GM23338 (cell line): ENCODE measurements around the gene MAPRE3. TPM values are rescaled to one million over a fixed set of nuclear protein-coding genes. Genes with fewer than 3 reads are reported as not detected.

Source experiments
- ATAC-seq: fragments of 200-7000 bp; cut with Tn5 transposase; 3 replicates; pipeline ENCODE4 v1.9.1; 2020
- DNase-seq: peaks from one replicate; pipeline ENCODE4 v3.0.0-alpha.2; 2015; ENCODE audit warnings: low spot score
- H2AFZ ChIP-seq: fragments of 200-600 bp; sonication (generic); 2 replicates; pipeline ENCODE4 v1.8.0; 2016; ENCODE audit warnings: antibody characterized with exemption, mild to moderate bottlenecking, moderate library complexity
- H3F3A ChIP-seq: fragments of 200-600 bp; sonication (generic); replicated peaks from 2 replicates; pipeline ENCODE4 v1.8.0; 2017; ENCODE audit warnings: antibody characterized with exemption, mixed run types, low read depth
- H3K27ac ChIP-seq: fragments of 200-600 bp; sonication (generic); 2 replicates; pipeline ENCODE4 v1.6.1; 2016; ENCODE audit warnings: low read depth
- H3K27me3 ChIP-seq: fragments of 200-600 bp; sonication (generic); 2 replicates; pipeline ENCODE4 v1.8.0; 2016; ENCODE audit warnings: mild to moderate bottlenecking, mixed run types, moderate library complexity; ENCODE audit not compliant: insufficient read depth
- H3K36me3 ChIP-seq: fragments of 200-600 bp; sonication (generic); 2 replicates; pipeline ENCODE4 v1.8.0; 2016; ENCODE audit warnings: mild to moderate bottlenecking; ENCODE audit not compliant: insufficient read depth
- H3K4me1 ChIP-seq: fragments of 200-600 bp; sonication (generic); 2 replicates; pipeline ENCODE4 v1.8.0; 2016; ENCODE audit warnings: mild to moderate bottlenecking, moderate library complexity; ENCODE audit not compliant: insufficient read depth
- H3K4me2 ChIP-seq: fragments of 200-600 bp; sonication (generic); 2 replicates; pipeline ENCODE4 v1.7.1; 2017; ENCODE audit warnings: mixed run types
- H3K4me3 ChIP-seq: fragments of 200-600 bp; sonication (generic); 2 replicates; pipeline ENCODE4 v1.6.1; 2016; ENCODE audit warnings: mixed run types
- H3K79me2 ChIP-seq: fragments of 200-600 bp; sonication (generic); replicated peaks from 2 replicates; pipeline ENCODE4 v1.8.0; 2017; ENCODE audit warnings: mild to moderate bottlenecking; ENCODE audit not compliant: insufficient read depth
- H3K9me2 ChIP-seq: fragments of 200-600 bp; sonication (generic); 2 replicates; pipeline ENCODE4 v1.8.0; 2017; ENCODE audit not compliant: insufficient read depth
- H4K20me1 ChIP-seq: fragments of 200-600 bp; sonication (generic); replicated peaks from 2 replicates; pipeline ENCODE4 v1.8.0; 2017; ENCODE audit warnings: mild to moderate bottlenecking; ENCODE audit not compliant: insufficient read depth
- H3K27ac Mint-ChIP-seq: 2 replicates; pipeline ENCODE4 v1.8.0; 2020; ENCODE audit warnings: inconsistent platforms, mild to moderate bottlenecking, moderate library complexity, mixed read lengths
- H3K27me3 Mint-ChIP-seq: 3 replicates; pipeline ENCODE4 v1.8.0; 2022; ENCODE audit warnings: low read depth, mild to moderate bottlenecking, moderate library complexity, mixed read lengths, inconsistent platforms; ENCODE audit not compliant: insufficient read depth, poor library complexity
- H3K36me3 Mint-ChIP-seq: 3 replicates; pipeline ENCODE4 v1.8.0; 2021; ENCODE audit warnings: low read depth, mild to moderate bottlenecking, inconsistent platforms, moderate library complexity, mixed read lengths
- H3K4me1 Mint-ChIP-seq: 3 replicates; pipeline ENCODE4 v1.8.0; 2020; ENCODE audit warnings: mild to moderate bottlenecking, inconsistent platforms, mixed read lengths
- H3K4me3 Mint-ChIP-seq: 3 replicates; pipeline ENCODE4 v1.8.0; 2021; ENCODE audit warnings: moderate library complexity, mild to moderate bottlenecking, inconsistent platforms, mixed read lengths
- H3K9me3 Mint-ChIP-seq: 3 replicates; pipeline ENCODE4 v1.8.0; 2020; ENCODE audit warnings: moderate library complexity, mild to moderate bottlenecking, inconsistent platforms, mixed read lengths
- CREB1 ChIP-seq: fragments of 250-450 bp; sonication (Bioruptor Pico); IDR thresholded peaks from 2 replicates; pipeline ENCODE4 v1.5.0; 2020; ENCODE audit warnings: low read depth, mild to moderate bottlenecking, moderate library complexity
- CTCF ChIP-seq, 2 experiments: fragments of 200-600 bp in 1 of 2; sonication (generic) in 1 of 2; conservative IDR thresholded peaks; 2 replicates each; pipeline versions ENCODE4 v1.5.1 to v1.6.1; 2016 to 2017; ENCODE audit warnings: antibody characterized with exemption in 2 of 2, low read depth in 2 of 2, mild to moderate bottlenecking in 2 of 2, moderate library complexity in 1 of 2
- ETS1 ChIP-seq: IDR thresholded peaks from 2 replicates; pipeline ENCODE4 v1.6.1; 2016; ENCODE audit warnings: antibody characterized with exemption
- EZH2 ChIP-seq: fragments of 200-600 bp; sonication (generic); IDR thresholded peaks from one replicate; pipeline ENCODE4 v1.8.0; 2017; ENCODE audit warnings: antibody characterized with exemption, mild to moderate bottlenecking, low read depth; ENCODE audit not compliant: unreplicated experiment
- EZH2phosphoT487 ChIP-seq: fragments of 200-600 bp; sonication (generic); IDR thresholded peaks from one replicate; pipeline ENCODE4 v1.8.1; 2018; ENCODE audit warnings: antibody characterized with exemption; ENCODE audit not compliant: unreplicated experiment
- JUNB ChIP-seq: IDR thresholded peaks from one replicate; pipeline ENCODE4 v1.6.1; 2016; ENCODE audit warnings: antibody characterized with exemption; ENCODE audit not compliant: unreplicated experiment
- NANOG ChIP-seq: IDR thresholded peaks from 2 replicates; pipeline ENCODE4 v1.6.1; 2016; ENCODE audit warnings: antibody characterized with exemption, borderline replicate concordance
- POLR2AphosphoS5 ChIP-seq: IDR thresholded peaks from 2 replicates; pipeline ENCODE4 v1.6.1; 2016; ENCODE audit warnings: antibody characterized with exemption, low read depth
- REST ChIP-seq: IDR thresholded peaks from one replicate; pipeline ENCODE4 v1.6.1; 2018; ENCODE audit warnings: antibody characterized with exemption; ENCODE audit not compliant: unreplicated experiment
- STAT1 ChIP-seq: IDR thresholded peaks from one replicate; pipeline ENCODE4 v1.6.1; 2016; ENCODE audit warnings: antibody characterized with exemption; ENCODE audit not compliant: unreplicated experiment
- ZNF114 ChIP-seq: fragments of 250-450 bp; sonication (Bioruptor Pico); IDR thresholded peaks from 2 replicates; pipeline ENCODE4 v1.5.0; 2020; ENCODE audit warnings: mild to moderate bottlenecking, moderate library complexity
- ZNF331 ChIP-seq: fragments of 250-450 bp; sonication (Bioruptor Pico); IDR thresholded peaks from 2 replicates; pipeline ENCODE4 v1.5.0; 2020; ENCODE audit warnings: low read depth, mild to moderate bottlenecking, moderate library complexity
- polyA plus RNA-seq: library from polyadenylated mRNA; unstranded; fragments of >200 nt; fragmentation: Nextera tagmentation; extraction: Ambion mirVana; gene quantifications from 2 replicates; pipeline ENCODE4 v1.2.1, GENCODE V29; 2016
- total RNA-seq: library from RNA; depleted of rRNA; stranded (reverse); fragments of >200 nt; shearing (Covaris generic); gene quantifications from 2 replicates; pipeline ENCODE4 v1.2.3, GENCODE V29; 2014
- TF ChIP-seq, protein P1 (sequence below): fragments of 250-450 bp; sonication (Bioruptor Pico); IDR thresholded peaks from 2 replicates; pipeline ENCODE4 v1.5.0; 2020; ENCODE audit warnings: mild to moderate bottlenecking, moderate library complexity

The MAPRE3 gene
- total and polyA plus RNA-seq, 2 experiments from 2014 or later: 3.3 to 4.5 TPM

DNA sequence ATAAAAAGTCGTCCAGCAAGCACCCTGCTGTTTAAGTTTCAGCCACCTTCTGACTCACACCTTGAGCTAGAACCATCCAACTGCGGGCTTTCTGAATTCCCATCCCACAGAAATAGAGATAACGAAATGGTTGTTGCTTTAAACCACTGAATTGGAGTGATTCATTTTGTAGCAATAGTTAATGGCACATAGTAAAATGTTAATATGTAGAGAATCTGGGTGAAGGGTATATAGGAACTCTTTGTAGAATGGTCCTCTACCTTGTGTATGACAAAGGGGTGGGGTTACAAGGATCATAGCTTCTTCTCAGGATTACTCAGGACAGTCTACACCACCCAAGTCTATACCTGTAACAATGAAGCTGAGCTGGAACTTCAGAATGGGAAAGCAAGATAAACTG is 2.4 kb upstream of the MAPRE3 start:
- no peak overlapping the region for H2AFZ ChIP-seq
- H3K4me3 ChIP-seq: no peak overlapping the region
- H3K9me2 ChIP-seq: no peaks in the 10 kb centered on the region
- no peaks in the 10 kb centered on the region; the same call in 2 of the 3 replicates for H3K36me3 Mint-ChIP-seq
- H3K27me3 Mint-ChIP-seq: peaks cover 10% of the 10 kb centered on the region
- no peak overlapping the region for H3K4me3 Mint-ChIP-seq
- peaks cover 29% of the 10 kb centered on the region for H3K27me3 ChIP-seq
- DNase-seq (no peak), ATAC-seq (no peak)
- peaks cover 3% of the 10 kb centered on the region; the same call in 1 of the 2 replicates for H3K4me1 ChIP-seq
- no peak overlapping the region for H3K27ac Mint-ChIP-seq
- H3K36me3 ChIP-seq: no peaks in the 10 kb centered on the region
- H3K4me1 Mint-ChIP-seq: peaks cover 19% of the 10 kb centered on the region
- no peaks in the 10 kb centered on the region; the same call in 2 of the 3 replicates for H3K9me3 Mint-ChIP-seq
- no peaks in the 10 kb centered on the region for H3K79me2 ChIP-seq
- no peak overlapping the region for H3K4me2 ChIP-seq
- 0 out of 2 replicates have a peak, but pooled peaks cover 10% of the 10 kb centered on the region for H3F3A ChIP-seq
- H3K27ac ChIP-seq: no peak overlapping the region
- H4K20me1 ChIP-seq: no peaks in the 10 kb centered on the region
- no peak for TF ChIP-seq NANOG
- TF ChIP-seq ZNF114 (CRISPR knock-in tag): no peak
- no peak for TF ChIP-seq EZH2phosphoT487
- TF ChIP-seq JUNB: no peak
- no peak for TF ChIP-seq CTCF (conservative IDR thresholded peaks at IDR 0.05; ENCODE audit: low read depth in 2 of 2)
- TF ChIP-seq, protein P1, sequence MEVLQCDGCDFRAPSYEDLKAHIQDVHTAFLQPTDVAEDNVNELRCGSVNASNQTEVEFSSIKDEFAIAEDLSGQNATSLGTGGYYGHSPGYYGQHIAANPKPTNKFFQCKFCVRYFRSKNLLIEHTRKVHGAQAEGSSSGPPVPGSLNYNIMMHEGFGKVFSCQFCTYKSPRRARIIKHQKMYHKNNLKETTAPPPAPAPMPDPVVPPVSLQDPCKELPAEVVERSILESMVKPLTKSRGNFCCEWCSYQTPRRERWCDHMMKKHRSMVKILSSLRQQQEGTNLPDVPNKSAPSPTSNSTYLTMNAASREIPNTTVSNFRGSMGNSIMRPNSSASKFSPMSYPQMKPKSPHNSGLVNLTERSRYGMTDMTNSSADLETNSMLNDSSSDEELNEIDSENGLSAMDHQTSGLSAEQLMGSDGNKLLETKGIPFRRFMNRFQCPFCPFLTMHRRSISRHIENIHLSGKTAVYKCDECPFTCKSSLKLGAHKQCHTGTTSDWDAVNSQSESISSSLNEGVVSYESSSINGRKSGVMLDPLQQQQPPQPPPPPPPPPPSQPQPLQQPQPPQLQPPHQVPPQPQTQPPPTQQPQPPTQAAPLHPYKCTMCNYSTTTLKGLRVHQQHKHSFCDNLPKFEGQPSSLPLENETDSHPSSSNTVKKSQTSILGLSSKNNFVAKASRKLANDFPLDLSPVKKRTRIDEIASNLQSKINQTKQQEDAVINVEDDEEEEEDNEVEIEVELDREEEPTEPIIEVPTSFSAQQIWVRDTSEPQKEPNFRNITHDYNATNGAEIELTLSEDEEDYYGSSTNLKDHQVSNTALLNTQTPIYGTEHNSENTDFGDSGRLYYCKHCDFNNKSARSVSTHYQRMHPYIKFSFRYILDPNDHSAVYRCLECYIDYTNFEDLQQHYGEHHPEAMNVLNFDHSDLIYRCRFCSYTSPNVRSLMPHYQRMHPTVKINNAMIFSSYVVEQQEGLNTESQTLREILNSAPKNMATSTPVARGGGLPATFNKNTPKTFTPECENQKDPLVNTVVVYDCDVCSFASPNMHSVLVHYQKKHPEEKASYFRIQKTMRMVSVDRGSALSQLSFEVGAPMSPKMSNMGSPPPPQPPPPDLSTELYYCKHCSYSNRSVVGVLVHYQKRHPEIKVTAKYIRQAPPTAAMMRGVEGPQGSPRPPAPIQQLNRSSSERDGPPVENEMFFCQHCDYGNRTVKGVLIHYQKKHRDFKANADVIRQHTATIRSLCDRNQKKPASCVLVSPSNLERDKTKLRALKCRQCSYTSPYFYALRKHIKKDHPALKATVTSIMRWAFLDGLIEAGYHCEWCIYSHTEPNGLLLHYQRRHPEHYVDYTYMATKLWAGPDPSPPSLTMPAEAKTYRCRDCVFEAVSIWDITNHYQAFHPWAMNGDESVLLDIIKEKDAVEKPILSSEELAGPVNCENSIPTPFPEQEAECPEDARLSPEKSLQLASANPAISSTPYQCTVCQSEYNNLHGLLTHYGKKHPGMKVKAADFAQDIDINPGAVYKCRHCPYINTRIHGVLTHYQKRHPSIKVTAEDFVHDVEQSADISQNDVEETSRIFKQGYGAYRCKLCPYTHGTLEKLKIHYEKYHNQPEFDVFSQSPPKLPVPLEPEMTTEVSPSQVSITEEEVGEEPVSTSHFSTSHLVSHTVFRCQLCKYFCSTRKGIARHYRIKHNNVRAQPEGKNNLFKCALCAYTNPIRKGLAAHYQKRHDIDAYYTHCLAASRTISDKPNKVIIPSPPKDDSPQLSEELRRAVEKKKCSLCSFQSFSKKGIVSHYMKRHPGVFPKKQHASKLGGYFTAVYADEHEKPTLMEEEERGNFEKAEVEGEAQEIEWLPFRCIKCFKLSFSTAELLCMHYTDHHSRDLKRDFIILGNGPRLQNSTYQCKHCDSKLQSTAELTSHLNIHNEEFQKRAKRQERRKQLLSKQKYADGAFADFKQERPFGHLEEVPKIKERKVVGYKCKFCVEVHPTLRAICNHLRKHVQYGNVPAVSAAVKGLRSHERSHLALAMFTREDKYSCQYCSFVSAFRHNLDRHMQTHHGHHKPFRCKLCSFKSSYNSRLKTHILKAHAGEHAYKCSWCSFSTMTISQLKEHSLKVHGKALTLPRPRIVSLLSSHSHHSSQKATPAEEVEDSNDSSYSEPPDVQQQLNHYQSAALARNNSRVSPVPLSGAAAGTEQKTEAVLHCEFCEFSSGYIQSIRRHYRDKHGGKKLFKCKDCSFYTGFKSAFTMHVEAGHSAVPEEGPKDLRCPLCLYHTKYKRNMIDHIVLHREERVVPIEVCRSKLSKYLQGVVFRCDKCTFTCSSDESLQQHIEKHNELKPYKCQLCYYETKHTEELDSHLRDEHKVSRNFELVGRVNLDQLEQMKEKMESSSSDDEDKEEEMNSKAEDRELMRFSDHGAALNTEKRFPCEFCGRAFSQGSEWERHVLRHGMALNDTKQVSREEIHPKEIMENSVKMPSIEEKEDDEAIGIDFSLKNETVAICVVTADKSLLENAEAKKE (CRISPR knock-in tag): no peak
- TF ChIP-seq POLR2AphosphoS5: no peak
- no peak for TF ChIP-seq ETS1
- TF ChIP-seq REST: no peak
- no peak for TF ChIP-seq EZH2
- TF ChIP-seq CREB1 (CRISPR knock-in tag): no peak
- no peak for TF ChIP-seq ZNF331 (CRISPR knock-in tag)
- no peak for TF ChIP-seq STAT1
